Measurements from ENCODE around the gene ABR.

DNA sequence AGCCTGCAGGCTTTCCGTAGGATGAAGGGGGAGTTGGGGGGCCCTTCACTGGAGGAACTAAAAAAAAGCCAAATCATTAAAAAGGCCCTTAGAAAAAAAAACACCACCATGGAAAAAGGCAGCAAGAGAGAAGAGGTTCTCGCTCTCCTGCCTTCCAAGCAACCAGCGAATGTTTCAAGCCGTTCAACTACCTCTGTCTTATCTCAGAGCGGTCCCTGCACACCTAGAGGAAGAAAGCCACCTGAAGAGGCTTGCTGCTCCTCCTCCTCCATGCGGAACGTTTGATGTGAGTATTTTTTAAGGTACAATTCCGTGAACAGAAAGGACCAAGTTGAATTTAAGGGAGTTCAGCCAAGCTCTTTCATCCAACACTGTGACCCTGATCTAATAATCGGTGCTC lies 209.4 kb downstream of the ABR start:
- TF ChIP-seq, protein P1, sequence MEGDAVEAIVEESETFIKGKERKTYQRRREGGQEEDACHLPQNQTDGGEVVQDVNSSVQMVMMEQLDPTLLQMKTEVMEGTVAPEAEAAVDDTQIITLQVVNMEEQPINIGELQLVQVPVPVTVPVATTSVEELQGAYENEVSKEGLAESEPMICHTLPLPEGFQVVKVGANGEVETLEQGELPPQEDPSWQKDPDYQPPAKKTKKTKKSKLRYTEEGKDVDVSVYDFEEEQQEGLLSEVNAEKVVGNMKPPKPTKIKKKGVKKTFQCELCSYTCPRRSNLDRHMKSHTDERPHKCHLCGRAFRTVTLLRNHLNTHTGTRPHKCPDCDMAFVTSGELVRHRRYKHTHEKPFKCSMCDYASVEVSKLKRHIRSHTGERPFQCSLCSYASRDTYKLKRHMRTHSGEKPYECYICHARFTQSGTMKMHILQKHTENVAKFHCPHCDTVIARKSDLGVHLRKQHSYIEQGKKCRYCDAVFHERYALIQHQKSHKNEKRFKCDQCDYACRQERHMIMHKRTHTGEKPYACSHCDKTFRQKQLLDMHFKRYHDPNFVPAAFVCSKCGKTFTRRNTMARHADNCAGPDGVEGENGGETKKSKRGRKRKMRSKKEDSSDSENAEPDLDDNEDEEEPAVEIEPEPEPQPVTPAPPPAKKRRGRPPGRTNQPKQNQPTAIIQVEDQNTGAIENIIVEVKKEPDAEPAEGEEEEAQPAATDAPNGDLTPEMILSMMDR (IDR thresholded peaks at IDR 0.05 in 8 of 11, conservative IDR thresholded peaks at IDR 0.05 in 3 of 11): no peak
- no peak for TF ChIP-seq POLR2A (IDR thresholded peaks at IDR 0.05)
- TF ChIP-seq POLR2AphosphoS5 (IDR thresholded peaks at IDR 0.05): no peak

Data from spleen (tissue), 7 donors.